Activated CD8-positive, alpha-beta T cell treated with anti-CD3 and anti-CD28 coated beads for 36 hours (primary cell): ENCODE measurements around the gene SLC38A10. TPM values are rescaled to one million over a fixed set of nuclear protein-coding genes. Genes with fewer than 3 reads are reported as not detected.

Experiments used
- ATAC-seq: fragments of 200-7000 bp; cut with Tn5 transposase; one replicate; pipeline ENCODE4 v1.10.0; 2021; ENCODE audit warnings: mild to moderate bottlenecking, moderate library complexity
- CTCF ChIA-PET: fragments of 350-600 bp; sonication (Branson Sonifier 250); formaldehyde crosslinking; loops from one replicate; lab custom pipeline; 2021; ENCODE audit warnings: antibody characterized with exemption; lab: Charles Lee
- POLR2A ChIA-PET: fragments of 350-600 bp; sonication (Branson Sonifier 250); formaldehyde crosslinking; loops from one replicate; lab custom pipeline; 2021; ENCODE audit warnings: antibody characterized with exemption; lab: Charles Lee
- DNase-seq: peaks from one replicate; pipeline ENCODE4 v3.0.0-alpha.2; 2020
- H3K27ac Mint-ChIP-seq: one replicate; pipeline ENCODE4 v1.8.0; 2021; ENCODE audit warnings: mild to moderate bottlenecking, mixed read lengths
- H3K27me3 Mint-ChIP-seq: one replicate; pipeline ENCODE4 v1.8.0; 2021; ENCODE audit warnings: mixed read lengths
- H3K36me3 Mint-ChIP-seq: one replicate; pipeline ENCODE4 v1.8.0; 2021; ENCODE audit warnings: low read depth, mixed read lengths
- H3K4me1 Mint-ChIP-seq: one replicate; pipeline ENCODE4 v1.8.0; 2021; ENCODE audit warnings: low read depth, mixed read lengths
- H3K4me3 Mint-ChIP-seq: one replicate; pipeline ENCODE4 v1.8.0; 2021; ENCODE audit warnings: mild to moderate bottlenecking, moderate library complexity, mixed read lengths
- H3K9me3 Mint-ChIP-seq: one replicate; pipeline ENCODE4 v1.8.0; 2021; ENCODE audit warnings: mixed read lengths
- intact Hi-C: fragments of 100-400 bp; cut with micrococcal nuclease; formaldehyde crosslinking; loops from one replicate; pipeline ENCODE4 v1.10.0; 2022
- total RNA-seq, 2 experiments: library from RNA; stranded (reverse); gene quantifications; one replicate each; pipeline ENCODE4 v1.2.3, GENCODE V29; 2021
- TF ChIP-seq, protein P1 (sequence below): fragments of 200-600 bp; IDR thresholded peaks from one replicate; pipeline ENCODE4 v1.8.0; 2022; ENCODE audit warnings: antibody characterized with exemption, mild to moderate bottlenecking

Gene SLC38A10
- total RNA-seq, 2 experiments from 2014 or later: 42.7 to 45.4 TPM

DNA sequence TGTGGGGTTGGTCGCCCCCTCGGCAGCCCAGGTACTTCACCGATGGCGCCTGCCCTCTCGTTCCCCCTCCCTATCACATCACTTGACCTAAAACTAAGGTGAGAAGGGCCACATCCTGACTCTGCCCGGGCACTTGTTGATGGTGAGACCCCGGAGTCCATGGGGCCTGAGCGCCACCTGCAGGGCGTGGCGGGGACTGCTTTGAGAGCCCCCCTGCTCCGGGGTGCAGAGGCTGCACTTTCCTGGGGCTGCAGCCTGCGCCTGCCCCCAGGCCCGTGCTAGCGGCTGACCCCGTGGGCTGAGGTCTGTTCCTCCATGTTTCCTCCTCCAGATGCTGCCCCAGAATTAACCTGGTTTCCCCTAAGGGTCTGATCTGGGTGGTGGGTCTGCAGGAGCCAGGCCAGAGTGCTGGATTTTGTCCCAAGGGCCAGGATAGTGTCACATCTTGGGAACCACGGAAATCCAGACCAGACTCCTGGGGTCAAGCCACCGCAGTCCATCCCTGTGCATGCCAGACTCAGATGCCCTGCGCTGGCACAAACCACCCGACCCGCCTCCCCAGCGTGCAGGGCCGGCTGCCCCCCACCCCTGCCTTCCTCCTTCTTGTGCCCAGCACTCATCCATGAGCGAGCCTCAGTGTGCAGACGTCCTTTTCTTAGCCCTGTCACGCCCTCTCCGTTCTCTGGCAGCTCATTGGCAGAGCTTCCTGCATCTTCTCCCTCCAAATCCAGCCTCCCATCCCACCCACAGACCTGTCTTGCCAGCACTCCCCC, 53.3 kb downstream of the SLC38A10 start:
- intact Hi-C loops: loop anchor here (5.0 kb wide), 1 partner anchor 100 kb away; no protein-coding TSS in a partner anchor
- Mint-ChIP-seq H3K36me3 (peaks cover 24% of the 10 kb centered on the region), H3K9me3 (no peaks in the 10 kb centered on the region), H3K27me3 (no peaks in the 10 kb centered on the region), H3K4me1 (peaks cover 31% of the 10 kb centered on the region), H3K4me3 (peak overlapping the region; percentile 95), H3K27ac (peak overlapping the region; percentile 25)
- TF ChIP-seq, protein P1, sequence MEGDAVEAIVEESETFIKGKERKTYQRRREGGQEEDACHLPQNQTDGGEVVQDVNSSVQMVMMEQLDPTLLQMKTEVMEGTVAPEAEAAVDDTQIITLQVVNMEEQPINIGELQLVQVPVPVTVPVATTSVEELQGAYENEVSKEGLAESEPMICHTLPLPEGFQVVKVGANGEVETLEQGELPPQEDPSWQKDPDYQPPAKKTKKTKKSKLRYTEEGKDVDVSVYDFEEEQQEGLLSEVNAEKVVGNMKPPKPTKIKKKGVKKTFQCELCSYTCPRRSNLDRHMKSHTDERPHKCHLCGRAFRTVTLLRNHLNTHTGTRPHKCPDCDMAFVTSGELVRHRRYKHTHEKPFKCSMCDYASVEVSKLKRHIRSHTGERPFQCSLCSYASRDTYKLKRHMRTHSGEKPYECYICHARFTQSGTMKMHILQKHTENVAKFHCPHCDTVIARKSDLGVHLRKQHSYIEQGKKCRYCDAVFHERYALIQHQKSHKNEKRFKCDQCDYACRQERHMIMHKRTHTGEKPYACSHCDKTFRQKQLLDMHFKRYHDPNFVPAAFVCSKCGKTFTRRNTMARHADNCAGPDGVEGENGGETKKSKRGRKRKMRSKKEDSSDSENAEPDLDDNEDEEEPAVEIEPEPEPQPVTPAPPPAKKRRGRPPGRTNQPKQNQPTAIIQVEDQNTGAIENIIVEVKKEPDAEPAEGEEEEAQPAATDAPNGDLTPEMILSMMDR: peak; percentile 92
- ATAC-seq (peak; percentile 21), DNase-seq (peak; percentile 86)
- CTCF ChIA-PET: interaction anchor here (5.5 kb wide), 1 partner anchor 99 kb away, joined by 30 read pairs; no protein-coding TSS in a partner anchor
- POLR2A ChIA-PET: interaction anchor here (5.0 kb wide), 1 partner anchor 16 kb away, joined by 26 read pairs; no protein-coding TSS in a partner anchor

DNA sequence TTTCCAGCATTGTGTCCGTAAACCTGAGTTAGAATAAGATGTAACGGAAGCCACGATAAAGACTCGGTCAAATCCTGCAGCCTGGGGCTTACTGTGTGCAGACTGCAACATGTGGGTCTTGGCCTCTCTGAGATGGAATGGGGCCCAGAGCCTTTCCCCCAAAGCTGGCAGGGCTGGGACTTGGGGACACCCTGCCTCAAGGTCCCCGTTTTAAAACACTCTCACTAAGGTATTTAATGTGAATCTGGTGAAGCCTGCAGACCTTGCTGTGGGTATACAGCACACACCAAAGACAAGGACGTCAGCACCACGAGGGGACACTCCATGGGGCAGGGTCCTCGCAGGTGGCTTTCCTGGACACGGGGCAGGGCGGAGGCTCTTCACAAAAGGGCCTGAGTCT, 53.9 kb downstream of the SLC38A10 start:
- peak overlapping the region; percentile 95 for H3K4me3 Mint-ChIP-seq
- peak overlapping the region; percentile 69 for H3K27ac Mint-ChIP-seq
- CTCF ChIA-PET: interaction anchor here (5.5 kb wide), 1 partner anchor 98 kb away, joined by 30 read pairs; no protein-coding TSS in a partner anchor
- DNase-seq: no peak
- TF ChIP-seq, protein P1: no peak
- peaks cover 24% of the 10 kb centered on the region for H3K36me3 Mint-ChIP-seq
- H3K4me1 Mint-ChIP-seq: peaks cover 31% of the 10 kb centered on the region
- POLR2A ChIA-PET: interaction anchor here (1.4 to 5.0 kb wide), 2 partner anchors 15 to 270 kb away, joined by 5 to 26 read pairs; no protein-coding TSS in a partner anchor
- intact Hi-C loops: loop anchor here (5.0 kb wide), 1 partner anchor 99 kb away; no protein-coding TSS in a partner anchor
- H3K27me3 Mint-ChIP-seq: no peaks in the 10 kb centered on the region
- ATAC-seq: no peak
- no peaks in the 10 kb centered on the region for H3K9me3 Mint-ChIP-seq

DNA sequence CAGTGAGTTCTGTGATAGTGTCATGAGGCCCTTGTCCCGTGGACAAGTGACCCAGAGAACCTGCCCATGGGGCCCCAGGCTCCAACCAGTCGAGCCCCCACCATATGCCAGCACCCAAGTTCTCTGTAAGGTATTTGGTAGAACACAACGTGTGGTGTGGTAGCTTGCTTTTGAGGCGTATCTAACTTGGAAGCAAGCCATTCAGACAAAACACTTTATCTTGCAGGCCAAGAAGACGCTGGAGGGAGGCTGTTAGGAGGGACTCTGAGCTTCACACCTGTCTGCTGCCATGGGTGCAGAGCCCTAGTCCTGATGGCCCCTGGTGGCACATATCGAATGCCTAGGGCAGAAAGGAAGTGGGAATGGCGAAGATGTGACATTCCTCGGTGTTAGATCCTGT, 54.3 kb downstream of the SLC38A10 start:
- H3K27ac Mint-ChIP-seq: peak overlapping the region; percentile 69
- ChIA-PET POLR2A (interaction anchor here (0.6 to 5.0 kb wide), 4 partner anchors 15 to 270 kb away, joined by 3 to 26 read pairs (median 4); no protein-coding TSS in a partner anchor), CTCF (interaction anchor here (1.2 to 5.5 kb wide), 3 partner anchors 98 to 243 kb away, joined by 4 to 30 read pairs (median 10); no protein-coding TSS in a partner anchor)
- TF ChIP-seq, protein P1: no peak
- ATAC-seq (no peak), DNase-seq (no peak)
- H3K4me1 Mint-ChIP-seq: peaks cover 31% of the 10 kb centered on the region
- intact Hi-C loops: loop anchor here (5.0 kb wide), 1 partner anchor 98 kb away; no protein-coding TSS in a partner anchor
- H3K27me3 Mint-ChIP-seq: no peaks in the 10 kb centered on the region
- H3K36me3 Mint-ChIP-seq: peaks cover 24% of the 10 kb centered on the region
- H3K9me3 Mint-ChIP-seq: no peaks in the 10 kb centered on the region
- H3K4me3 Mint-ChIP-seq: peak overlapping the region; percentile 95

DNA sequence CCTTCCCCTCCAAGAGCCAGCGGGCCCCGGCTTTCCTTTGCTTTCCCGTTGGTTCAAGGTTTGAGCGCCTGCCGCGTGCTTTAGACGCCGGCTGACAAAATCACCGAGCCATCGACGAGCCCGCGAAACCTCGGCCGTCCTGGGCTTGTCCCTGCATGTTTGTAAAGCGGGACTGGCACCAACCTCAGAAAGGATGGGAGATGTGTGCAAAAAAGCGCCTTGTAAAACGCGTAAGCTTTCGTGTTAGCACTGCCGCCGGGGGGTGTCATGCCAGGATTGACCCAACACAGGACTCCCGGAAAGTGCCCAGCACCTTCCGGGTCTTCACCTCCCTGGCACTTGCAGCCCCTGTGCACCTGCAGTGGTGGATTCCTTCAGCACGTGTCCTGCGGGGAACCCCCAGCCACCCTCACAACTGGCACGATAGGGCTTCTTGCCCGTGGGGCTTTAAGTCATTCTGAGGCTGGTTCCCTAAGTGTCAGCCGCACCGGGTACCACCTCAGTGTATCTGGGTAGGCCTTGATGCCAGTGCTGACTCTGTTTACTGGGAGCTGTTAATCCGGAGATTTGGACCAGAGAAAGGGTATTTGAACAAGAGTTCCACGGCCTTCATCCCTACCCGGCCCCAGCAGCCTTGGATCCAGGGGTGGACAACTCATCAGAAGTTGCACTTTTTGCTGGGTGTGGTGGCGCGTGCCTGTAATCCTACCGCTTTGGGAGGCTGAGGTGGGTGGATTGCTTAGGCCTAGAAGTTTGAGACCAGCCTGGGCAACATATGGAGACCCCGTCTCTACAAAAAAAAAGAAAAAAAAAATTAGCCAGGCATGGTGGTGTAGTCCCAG, 55.2 kb downstream of the SLC38A10 start:
- Mint-ChIP-seq H3K4me3 (peak overlapping the region; percentile 95), H3K27ac (peak overlapping the region; percentile 97), H3K27me3 (no peaks in the 10 kb centered on the region), H3K9me3 (no peaks in the 10 kb centered on the region), H3K36me3 (peaks cover 24% of the 10 kb centered on the region), H3K4me1 (peaks cover 31% of the 10 kb centered on the region)
- POLR2A ChIA-PET: interaction anchor here (0.6 to 5.0 kb wide), 11 partner anchors 10 to 463 kb away, joined by 3 to 26 read pairs (median 3); partner anchors contain the start of genes CEP131 and MRPL12
- intact Hi-C loops: loop anchor here (5.0 kb wide), 1 partner anchor 98 kb away; no protein-coding TSS in a partner anchor
- no peak for ATAC-seq
- TF ChIP-seq, protein P1: no peak
- CTCF ChIA-PET: interaction anchor here (1.0 to 5.5 kb wide), 5 partner anchors 52 to 244 kb away, joined by 3 to 30 read pairs (median 4); no protein-coding TSS in a partner anchor
- DNase-seq: peak; percentile 74
